ENCODE results near the gene CLDN14. TPM values are rescaled to one million over a fixed set of nuclear protein-coding genes. Genes with fewer than 3 reads are reported as not detected.

CLDN14 gene
- total and polyA plus RNA-seq, 7 experiments from 2014 or later = not detected

GRCh38 chr21:36431252-36431651, 48.7 kb downstream of the CLDN14 start:
- Histone ChIP-seq H3K36me3 (ENCODE audit: control insufficient read depth in 2 of 3, insufficient read depth in 3 of 3, low read length in 3 of 3) (no peaks in the 10 kb centered on the region), H3K27me3 (ENCODE audit: control insufficient read depth in 2 of 2, insufficient read depth in 2 of 2, low read length in 2 of 2) (no peaks in the 10 kb centered on the region), H3K27ac (ENCODE audit: low read depth, low read length) (no peak overlapping the region), H3K4me3 (ENCODE audit: low read length) (no peak overlapping the region), H3K4me1 (ENCODE audit: control insufficient read depth in 2 of 2, insufficient read depth in 2 of 2, low read length in 2 of 2) (peaks cover 0 to 5% of the 10 kb centered on the region in 2 donors), H3K9me3 (ENCODE audit: control insufficient read depth in 2 of 3, low read length in 3 of 3) (no peaks in the 10 kb centered on the region)
- CTCF ChIA-PET = no interaction called here
- Mint-ChIP-seq H3K4me1 (peaks cover 11 to 21% (median 13%) of the 10 kb centered on the region in 7 donors), H3K27ac (peak overlapping the region in 1 of 9 donors; percentile 21), H3K36me3 (peaks cover 0 to 3% (median 0%) of the 10 kb centered on the region in 5 donors), H3K9me3 (no peaks in the 10 kb centered on the region), H3K27me3 (peaks cover 14 to 29% (median 23%) of the 10 kb centered on the region in 5 donors), H3K4me3 (peak overlapping the region in 1 of 10 donors; percentile 32)
- POLR2A ChIA-PET = no interaction called here
- ATAC-seq = no peak
- no peak for DNase-seq
- intact Hi-C loops (cut with micrococcal nuclease) = no loop called here

- peak overlapping the region in 6 of 10 donors; percentile 73 to 82 (median 79) for H3K4me3 Mint-ChIP-seq
- no peaks in the 10 kb centered on the region for H3K27me3 ChIP-seq (ENCODE audit: control insufficient read depth in 2 of 2, insufficient read depth in 2 of 2, low read length in 2 of 2)
- no peak overlapping the region for H3K27ac ChIP-seq (ENCODE audit: low read depth, low read length)
- peaks cover 14 to 29% (median 23%) of the 10 kb centered on the region in 5 donors for H3K27me3 Mint-ChIP-seq
- H3K4me3 ChIP-seq (ENCODE audit: low read length) = no peak overlapping the region
- ChIA-PET CTCF (no interaction called here), POLR2A (no interaction called here)
- no peaks in the 10 kb centered on the region for H3K9me3 Mint-ChIP-seq
- H3K9me3 ChIP-seq (ENCODE audit: control insufficient read depth in 2 of 3, low read length in 3 of 3) = no peaks in the 10 kb centered on the region
- H3K4me1 Mint-ChIP-seq = peaks cover 11 to 21% (median 13%) of the 10 kb centered on the region in 7 donors
- intact Hi-C loops (cut with micrococcal nuclease) = no loop called here
- ATAC-seq (no peak), DNase-seq (no peak)
- no peaks in the 10 kb centered on the region for H3K36me3 ChIP-seq (ENCODE audit: control insufficient read depth in 2 of 3, insufficient read depth in 3 of 3, low read length in 3 of 3)
- peaks cover 0 to 3% (median 0%) of the 10 kb centered on the region in 5 donors for H3K36me3 Mint-ChIP-seq
- peak overlapping the region in 2 of 9 donors; percentile 81 to 82 for H3K27ac Mint-ChIP-seq
- H3K4me1 ChIP-seq (ENCODE audit: control insufficient read depth in 2 of 2, insufficient read depth in 2 of 2, low read length in 2 of 2) = peaks cover 0 to 5% of the 10 kb centered on the region in 2 donors
These were observed 49.1 kb downstream of the CLDN14 start for GRCh38 chr21:36430841-36431240.

GRCh38 chr21:36429947-36430546, 49.9 kb downstream of the CLDN14 start:
- CTCF ChIA-PET = interaction anchor here (0.6 kb wide), 2 partner anchors 291 to 376 kb away, joined by 3 to 4 read pairs; no protein-coding TSS in a partner anchor
- Histone ChIP-seq H3K36me3 (ENCODE audit: control insufficient read depth in 2 of 3, insufficient read depth in 3 of 3, low read length in 3 of 3) (no peaks in the 10 kb centered on the region), H3K27me3 (ENCODE audit: control insufficient read depth in 2 of 2, insufficient read depth in 2 of 2, low read length in 2 of 2) (no peaks in the 10 kb centered on the region), H3K4me1 (ENCODE audit: control insufficient read depth in 2 of 2, insufficient read depth in 2 of 2, low read length in 2 of 2) (peaks cover 0 to 5% of the 10 kb centered on the region in 2 donors), H3K4me3 (ENCODE audit: low read length) (peak overlapping the region; percentile 42), H3K27ac (ENCODE audit: low read depth, low read length) (no peak overlapping the region), H3K9me3 (ENCODE audit: control insufficient read depth in 2 of 3, low read length in 3 of 3) (no peaks in the 10 kb centered on the region)
- Mint-ChIP-seq H3K27ac (peak overlapping the region in 4 of 9 donors; percentile 61 to 82 (median 76)), H3K9me3 (no peaks in the 10 kb centered on the region), H3K4me1 (peaks cover 11 to 21% (median 13%) of the 10 kb centered on the region in 7 donors), H3K27me3 (peaks cover 14 to 29% (median 23%) of the 10 kb centered on the region in 5 donors), H3K4me3 (peak overlapping the region; percentile 48 to 82 (median 76)), H3K36me3 (peaks cover 0 to 3% (median 0%) of the 10 kb centered on the region in 5 donors)
- POLR2A ChIA-PET = no interaction called here
- DNase-seq = peak; percentile 6 to 71 (median 19)
- intact Hi-C loops (cut with micrococcal nuclease) = no loop called here
- peak; percentile 92 for ATAC-seq

- peak overlapping the region in 7 of 10 donors; percentile 10 to 82 (median 73) for H3K4me3 Mint-ChIP-seq
- intact Hi-C loops (cut with micrococcal nuclease) = no loop called here
- H3K27ac Mint-ChIP-seq = peak overlapping the region in 2 of 9 donors; percentile 15 to 82
- Histone ChIP-seq H3K4me3 (ENCODE audit: low read length) (no peak overlapping the region), H3K4me1 (ENCODE audit: control insufficient read depth in 2 of 2, insufficient read depth in 2 of 2, low read length in 2 of 2) (peaks cover 0 to 5% of the 10 kb centered on the region in 2 donors), H3K36me3 (ENCODE audit: control insufficient read depth in 2 of 3, insufficient read depth in 3 of 3, low read length in 3 of 3) (no peaks in the 10 kb centered on the region), H3K9me3 (ENCODE audit: control insufficient read depth in 2 of 3, low read length in 3 of 3) (no peaks in the 10 kb centered on the region), H3K27me3 (ENCODE audit: control insufficient read depth in 2 of 2, insufficient read depth in 2 of 2, low read length in 2 of 2) (no peaks in the 10 kb centered on the region), H3K27ac (ENCODE audit: low read depth, low read length) (no peak overlapping the region)
- POLR2A ChIA-PET = interaction anchor here (0.6 kb wide), 2 partner anchors 182 to 225 kb away, joined by 4 to 5 read pairs; no protein-coding TSS in a partner anchor
- CTCF ChIA-PET = interaction anchor here (0.6 kb wide), 1 partner anchor 13 kb away, joined by 3 read pairs; no protein-coding TSS in a partner anchor
- no peaks in the 10 kb centered on the region for H3K36me3 Mint-ChIP-seq
- ATAC-seq (no peak), DNase-seq (no peak)
- no peaks in the 10 kb centered on the region for H3K9me3 Mint-ChIP-seq
- H3K27me3 Mint-ChIP-seq = peaks cover 6 to 24% (median 19%) of the 10 kb centered on the region in 5 donors
- H3K4me1 Mint-ChIP-seq = peaks cover 11 to 21% (median 13%) of the 10 kb centered on the region in 7 donors
These were observed 51.0 kb downstream of the CLDN14 start for GRCh38 chr21:36428761-36429432.

- POLR2A ChIA-PET = no interaction called here
These were observed 52.4 kb downstream of the CLDN14 start for GRCh38 chr21:36427502-36427901.

GRCh38 chr21:36425286-36425685, 54.6 kb downstream of the CLDN14 start:
- Histone ChIP-seq H3K9me3 (ENCODE audit: control insufficient read depth in 2 of 3, low read length in 3 of 3) (no peaks in the 10 kb centered on the region), H3K4me1 (ENCODE audit: control insufficient read depth in 2 of 2, insufficient read depth in 2 of 2, low read length in 2 of 2) (peaks cover 0 to 5% of the 10 kb centered on the region in 2 donors), H3K4me3 (ENCODE audit: low read length) (no peak overlapping the region), H3K27me3 (ENCODE audit: control insufficient read depth in 2 of 2, insufficient read depth in 2 of 2, low read length in 2 of 2) (no peaks in the 10 kb centered on the region), H3K36me3 (ENCODE audit: control insufficient read depth in 2 of 3, insufficient read depth in 3 of 3, low read length in 3 of 3) (no peaks in the 10 kb centered on the region), H3K27ac (ENCODE audit: low read depth, low read length) (no peak overlapping the region)
- Mint-ChIP-seq H3K4me1 (peaks cover 6 to 26% (median 7%) of the 10 kb centered on the region in 7 donors), H3K9me3 (peaks cover 0 to 2% (median 0%) of the 10 kb centered on the region in 11 donors), H3K27me3 (peaks cover 0 to 7% (median 5%) of the 10 kb centered on the region in 5 donors), H3K27ac (no peak overlapping the region), H3K4me3 (no peak overlapping the region), H3K36me3 (peaks cover 0 to 2% (median 0%) of the 10 kb centered on the region in 5 donors)
- POLR2A ChIA-PET = no interaction called here
- CTCF ChIA-PET = no interaction called here
- no peak for DNase-seq
- intact Hi-C loops (cut with micrococcal nuclease) = no loop called here
- no peak for ATAC-seq

More at GRCh38 chr21:36427502-36427901, 52.4 kb downstream of the CLDN14 start:
- Mint-ChIP-seq H3K27me3 (peaks cover 6 to 19% (median 16%) of the 10 kb centered on the region in 5 donors), H3K27ac (peak overlapping the region in 1 of 9 donors; percentile 38), H3K4me1 (peaks cover 11 to 31% (median 13%) of the 10 kb centered on the region in 7 donors), H3K4me3 (no peak overlapping the region), H3K36me3 (peaks cover 0 to 2% (median 0%) of the 10 kb centered on the region in 5 donors), H3K9me3 (peaks cover 0 to 2% (median 0%) of the 10 kb centered on the region in 11 donors)
- no peaks in the 10 kb centered on the region for H3K27me3 ChIP-seq (ENCODE audit: control insufficient read depth in 2 of 2, insufficient read depth in 2 of 2, low read length in 2 of 2)
- CTCF ChIA-PET = interaction anchor here (0.6 to 0.8 kb wide), 2 partner anchors 275 to 378 kb away, joined by 3 to 7 read pairs; no protein-coding TSS in a partner anchor
- H3K27ac ChIP-seq (ENCODE audit: low read depth, low read length) = no peak overlapping the region
- peaks cover 0 to 5% of the 10 kb centered on the region in 2 donors for H3K4me1 ChIP-seq (ENCODE audit: control insufficient read depth in 2 of 2, insufficient read depth in 2 of 2, low read length in 2 of 2)
- intact Hi-C loops (cut with micrococcal nuclease) = no loop called here
- no peak overlapping the region for H3K4me3 ChIP-seq (ENCODE audit: low read length)
- no peak for DNase-seq
- no peaks in the 10 kb centered on the region for H3K9me3 ChIP-seq (ENCODE audit: control insufficient read depth in 2 of 3, low read length in 3 of 3)
- H3K36me3 ChIP-seq (ENCODE audit: control insufficient read depth in 2 of 3, insufficient read depth in 3 of 3, low read length in 3 of 3) = no peaks in the 10 kb centered on the region
- ATAC-seq = no peak
